Right lobe of liver (tissue), 6 donors: ENCODE measurements around the gene GRK1. TPM values are rescaled to one million over a fixed set of nuclear protein-coding genes. Genes with fewer than 3 reads are reported as not detected.
A peak's percentile ranks its signal among the peaks of the same experiment; 100 is the strongest.

ENCODE experiments used
- ATAC-seq, 4 donors: fragments of 200-7000 bp; cut with Tn5 transposase; one replicate each; pipeline ENCODE4 v1.9.1; 2020; ENCODE audit warnings: mild to moderate bottlenecking in 4 of 4, moderate library complexity in 4 of 4
- DNase-seq, 3 donors: peaks; one replicate each; pipeline ENCODE4 v3.0.0-alpha.2; 2020
- H3K27ac ChIP-seq, 3 donors: fragments of 200-600 bp; one replicate each; pipeline ENCODE4 v1.8.0; 2022
- H3K27me3 ChIP-seq, 2 donors: fragments of 200-600 bp; one replicate each; pipeline ENCODE4 v1.8.0; 2022
- H3K36me3 ChIP-seq, 4 donors: fragments of 200-600 bp; sonication (generic) in 1 of 4; one replicate each; pipeline versions ENCODE4 v1.5.1 to v1.8.0; 2017 to 2022; ENCODE audit warnings: control low read depth in 1 of 4
- H3K4me1 ChIP-seq, 4 donors: fragments of 200-600 bp; sonication (generic) in 1 of 4; one replicate each; pipeline versions ENCODE4 v1.5.1 to v1.8.0; 2017 to 2022; ENCODE audit warnings: control low read depth in 1 of 4
- H3K4me3 ChIP-seq, 3 donors: fragments of 200-600 bp; one replicate each; pipeline ENCODE4 v1.8.0; 2022
- H3K9me3 ChIP-seq, 4 donors: fragments of 200-600 bp; sonication (generic) in 1 of 4; one replicate each; pipeline versions ENCODE4 v1.5.1 to v1.8.0; 2017 to 2022; ENCODE audit warnings: control low read depth in 1 of 4
- POLR2A ChIP-seq: fragments of 450-650 bp; IDR thresholded peaks from one replicate; pipeline ENCODE4 v1.6.1; 2017; ENCODE audit warnings: antibody characterized with exemption, mild to moderate bottlenecking
- WGBS: methylation state at CpG from one replicate; pipeline ENCODE4 v1.1.6; 2018; ENCODE audit warnings: low coverage, low lambda C conversion rate; ENCODE audit not compliant: insufficient coverage; ENCODE audit errors: missing lambda C conversion rate; 5-methylcytosine and 5-hydroxymethylcytosine counted together
- intact Hi-C, 2 donors: fragments of 100-400 bp; cut with DNase I; formaldehyde crosslinking; loops; one replicate each; pipeline versions ENCODE4 v1.11.2 to v1.14.1; 2022
- total RNA-seq, 6 experiments: library from RNA; depleted of rRNA in 2 of 6; stranded (reverse); fragments of >200 nt in 2 of 6; fragmentation: NEBNext Ultra II Directional in 3 of 6; extraction: Animal tissue kit (Norgen Biotek cat#: 25700) in 3 of 6; gene quantifications; one replicate each; pipeline versions ENCODE4 v1.1.0 to v1.2.4, GENCODE V29; 2016 to 2023
- TF ChIP-seq, protein P1 (sequence below), 4 donors: fragments of 200-600 bp in 3 of 4; fragments of 450-650 bp in 1 of 4; IDR thresholded peaks; one replicate each; pipeline versions ENCODE4 v1.5.1 to v1.8.0; 2016 to 2022; ENCODE audit warnings: antibody characterized with exemption in 4 of 4, mild to moderate bottlenecking in 2 of 4
- donor health status: DM: no; HTN: yes; CAD: no.
- donor health status: DM: no; HTN: no; CAD: no.
- donor health status: DM: no; HTN: no; CAD: no.
- donor health status: DM: no; HTN: yes; CAD: no.
- donor health status: DM: no; HTN: yes; CAD: no.

The GRK1 gene
- total RNA-seq, 6 experiments from 2014 or later: not detected

- Histone ChIP-seq H3K9me3 (no peaks in the 10 kb centered on the region), H3K36me3 (peaks cover 0 to 55% (median 14%) of the 10 kb centered on the region in 4 donors), H3K27ac (no peak overlapping the region), H3K4me3 (no peak overlapping the region), H3K27me3 (no peaks in the 10 kb centered on the region), H3K4me1 (no peaks in the 10 kb centered on the region)
- intact Hi-C loops: no loop called here
- DNase-seq (peak in 1 of 3 donors; percentile 12), ATAC-seq (peak in 1 of 4 donors; percentile 28)
- no CpG with 5 or more reads among the region's 7 CpGs for WGBS
- TF ChIP-seq, protein P1, sequence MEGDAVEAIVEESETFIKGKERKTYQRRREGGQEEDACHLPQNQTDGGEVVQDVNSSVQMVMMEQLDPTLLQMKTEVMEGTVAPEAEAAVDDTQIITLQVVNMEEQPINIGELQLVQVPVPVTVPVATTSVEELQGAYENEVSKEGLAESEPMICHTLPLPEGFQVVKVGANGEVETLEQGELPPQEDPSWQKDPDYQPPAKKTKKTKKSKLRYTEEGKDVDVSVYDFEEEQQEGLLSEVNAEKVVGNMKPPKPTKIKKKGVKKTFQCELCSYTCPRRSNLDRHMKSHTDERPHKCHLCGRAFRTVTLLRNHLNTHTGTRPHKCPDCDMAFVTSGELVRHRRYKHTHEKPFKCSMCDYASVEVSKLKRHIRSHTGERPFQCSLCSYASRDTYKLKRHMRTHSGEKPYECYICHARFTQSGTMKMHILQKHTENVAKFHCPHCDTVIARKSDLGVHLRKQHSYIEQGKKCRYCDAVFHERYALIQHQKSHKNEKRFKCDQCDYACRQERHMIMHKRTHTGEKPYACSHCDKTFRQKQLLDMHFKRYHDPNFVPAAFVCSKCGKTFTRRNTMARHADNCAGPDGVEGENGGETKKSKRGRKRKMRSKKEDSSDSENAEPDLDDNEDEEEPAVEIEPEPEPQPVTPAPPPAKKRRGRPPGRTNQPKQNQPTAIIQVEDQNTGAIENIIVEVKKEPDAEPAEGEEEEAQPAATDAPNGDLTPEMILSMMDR (IDR thresholded peaks at IDR 0.05): no peak
- TF ChIP-seq POLR2A: no peak
Measured at GRCh38 chr13:113635048-113635420, 32.0 kb upstream of the GRK1 start.

DNA sequence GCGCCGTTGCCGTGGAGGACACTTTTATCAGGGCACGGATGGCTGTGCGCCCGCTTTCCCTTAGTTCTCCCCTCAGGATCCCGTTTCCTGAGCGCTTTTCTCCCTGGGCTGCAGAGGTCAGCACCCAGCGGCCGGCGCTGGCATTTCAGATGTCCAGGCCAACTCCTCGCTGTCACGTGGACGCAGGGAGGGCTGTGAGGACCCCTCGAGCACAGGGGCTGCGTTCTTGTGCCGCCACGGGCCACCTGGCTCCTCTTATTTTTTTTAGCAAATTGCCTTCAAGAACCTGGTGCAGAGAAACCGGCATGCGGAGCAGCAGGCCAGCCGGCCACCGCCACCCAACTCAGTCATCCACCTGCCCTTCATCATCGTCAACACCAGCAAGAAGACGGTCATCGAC lies 31.3 kb upstream of the GRK1 start:
- Histone ChIP-seq H3K27me3 (no peaks in the 10 kb centered on the region), H3K36me3 (peaks cover 0 to 62% (median 14%) of the 10 kb centered on the region in 4 donors), H3K4me3 (no peak overlapping the region), H3K27ac (no peak overlapping the region), H3K4me1 (no peaks in the 10 kb centered on the region), H3K9me3 (no peaks in the 10 kb centered on the region)
- TF ChIP-seq, protein P1 (IDR thresholded peaks at IDR 0.05): no peak
- no peak for TF ChIP-seq POLR2A
- 100% methylated on average over 9 of the region's 25 CpGs for WGBS
- DNase-seq (peak in 1 of 3 donors; percentile 44), ATAC-seq (no peak)
- intact Hi-C loops: no loop called here

- ATAC-seq (no peak), DNase-seq (peak in 2 of 3 donors; percentile 35 to 37)
- WGBS: 98% methylated on average over 7 of the region's 24 CpGs
- Histone ChIP-seq H3K27ac (no peak overlapping the region), H3K9me3 (no peaks in the 10 kb centered on the region), H3K4me1 (no peaks in the 10 kb centered on the region), H3K4me3 (no peak overlapping the region), H3K27me3 (no peaks in the 10 kb centered on the region), H3K36me3 (peaks cover 0 to 63% (median 14%) of the 10 kb centered on the region in 4 donors)
- no peak for TF ChIP-seq POLR2A
- TF ChIP-seq, protein P1 (IDR thresholded peaks at IDR 0.05): no peak
- intact Hi-C loops: no loop called here
Measured at GRCh38 chr13:113636266-113636963, 30.6 kb upstream of the GRK1 start.

DNA sequence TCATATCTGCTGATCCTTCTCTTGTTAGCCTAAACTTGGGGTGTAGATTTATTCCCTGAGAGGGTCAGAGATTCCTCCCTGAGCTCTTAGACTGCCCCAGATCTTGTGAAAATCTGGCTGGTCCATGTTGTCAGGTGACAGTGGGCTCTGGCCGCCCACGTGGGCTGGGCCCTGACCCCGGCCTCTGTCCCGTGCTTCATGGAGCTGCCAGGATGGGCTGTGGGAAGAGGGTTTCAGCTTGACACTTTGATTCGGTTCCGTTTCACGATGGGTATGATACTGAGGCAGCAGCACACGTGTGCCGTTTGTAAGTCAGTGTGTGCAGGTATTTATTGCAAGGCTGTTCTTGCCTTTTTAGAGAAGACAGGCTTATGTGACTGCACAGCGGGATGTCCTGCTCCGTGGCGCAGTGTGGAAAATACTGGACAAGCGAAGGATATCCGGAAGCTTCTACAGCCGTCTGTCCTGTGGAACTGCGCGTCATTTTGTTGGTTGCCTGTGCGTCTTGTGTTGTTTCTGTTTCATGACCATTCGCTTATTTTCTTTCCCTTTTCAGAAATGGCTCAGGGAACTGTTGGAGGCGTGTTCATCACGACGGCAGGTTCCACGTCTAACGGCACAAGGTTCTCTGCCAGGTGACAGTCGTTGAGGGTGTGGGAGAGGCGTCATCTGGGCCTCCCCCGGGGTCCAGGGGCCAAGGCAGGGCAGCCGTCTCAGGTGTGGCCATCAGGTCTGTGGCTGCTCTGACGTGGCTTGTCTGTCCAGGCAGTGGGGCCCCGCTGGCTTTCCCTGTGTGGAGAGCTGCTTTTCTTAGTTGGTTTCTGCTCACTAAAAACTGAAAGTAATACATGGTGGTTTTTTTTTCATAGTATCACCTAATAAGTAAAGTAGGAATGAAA lies 29.5 kb upstream of the GRK1 start:
- 93% methylated on average over 20 of the region's 30 CpGs for WGBS
- TF ChIP-seq, protein P1 (IDR thresholded peaks at IDR 0.05): no peak
- no peak for TF ChIP-seq POLR2A
- ATAC-seq (no peak), DNase-seq (peak in 2 of 3 donors; percentile 25 to 37)
- Histone ChIP-seq H3K27me3 (no peaks in the 10 kb centered on the region), H3K4me3 (no peak overlapping the region), H3K4me1 (no peaks in the 10 kb centered on the region), H3K9me3 (no peaks in the 10 kb centered on the region), H3K36me3 (peaks cover 0 to 55% (median 15%) of the 10 kb centered on the region in 4 donors), H3K27ac (no peak overlapping the region)
- intact Hi-C loops: no loop called here
